Measurements from ENCODE around the gene CRB1. TPM values are rescaled to one million over a fixed set of nuclear protein-coding genes. Genes with fewer than 3 reads are reported as not detected.
A peak's percentile ranks its signal among the peaks of the same experiment; 100 is the strongest.
"Not testable (repeated sequence)": the region's sequence is repeated elsewhere in the genome, so short reads cannot be mapped to it uniquely, and the experiment has no call there.

Gene CRB1
- total RNA-seq, 1 experiment from 2014 or later: 0.16 TPM

DNA sequence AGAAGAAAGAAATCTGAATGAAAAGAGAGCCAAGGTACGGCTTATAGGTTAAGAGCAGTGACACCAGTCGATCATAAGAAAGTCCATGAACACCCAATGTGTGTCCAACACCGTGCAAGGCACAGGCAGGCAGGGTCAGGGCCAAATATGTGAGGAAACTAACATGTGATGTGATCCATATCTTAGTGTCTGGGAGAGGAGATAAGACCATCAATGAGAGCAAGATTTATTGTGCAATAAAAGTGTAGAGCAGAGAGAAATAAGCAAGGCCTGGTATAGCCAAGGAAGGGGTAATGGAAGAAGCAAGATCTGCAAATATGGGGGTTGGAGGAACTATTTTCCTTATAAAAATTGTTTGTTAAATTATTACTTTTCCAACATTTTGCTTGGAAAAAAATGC lies 198.8 kb downstream of the CRB1 start:
- DNase-seq (ENCODE audit: low read depth, low spot score): no peak
- in situ Hi-C loops (cut with HindIII; ENCODE audit: low pct_unique_long_range_greater_than_20kb, low sequenced_read_pairs): no loop called here

DNA sequence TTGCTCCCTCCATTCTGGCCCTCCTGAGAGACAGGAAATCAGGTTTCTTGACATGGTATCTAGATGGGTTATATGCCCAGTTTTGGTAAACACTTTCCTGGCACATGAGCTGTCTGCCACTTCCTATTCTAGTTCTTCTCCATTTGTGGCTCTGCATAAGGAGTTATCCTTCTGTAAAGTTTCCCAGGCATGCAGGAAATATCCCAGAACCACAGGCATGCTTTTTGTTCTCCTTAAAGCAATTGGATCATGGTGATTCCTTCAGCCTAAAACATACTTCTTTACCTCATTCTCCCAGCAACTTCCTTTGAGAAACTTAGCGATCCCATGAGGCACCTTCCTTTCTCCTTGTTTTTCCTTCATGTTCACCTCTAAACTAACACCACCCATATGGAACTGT lies 199.8 kb downstream of the CRB1 start:
- in situ Hi-C loops (cut with HindIII; ENCODE audit: low pct_unique_long_range_greater_than_20kb, low sequenced_read_pairs): no loop called here
- DNase-seq (ENCODE audit: low read depth, low spot score): no peak

DNA sequence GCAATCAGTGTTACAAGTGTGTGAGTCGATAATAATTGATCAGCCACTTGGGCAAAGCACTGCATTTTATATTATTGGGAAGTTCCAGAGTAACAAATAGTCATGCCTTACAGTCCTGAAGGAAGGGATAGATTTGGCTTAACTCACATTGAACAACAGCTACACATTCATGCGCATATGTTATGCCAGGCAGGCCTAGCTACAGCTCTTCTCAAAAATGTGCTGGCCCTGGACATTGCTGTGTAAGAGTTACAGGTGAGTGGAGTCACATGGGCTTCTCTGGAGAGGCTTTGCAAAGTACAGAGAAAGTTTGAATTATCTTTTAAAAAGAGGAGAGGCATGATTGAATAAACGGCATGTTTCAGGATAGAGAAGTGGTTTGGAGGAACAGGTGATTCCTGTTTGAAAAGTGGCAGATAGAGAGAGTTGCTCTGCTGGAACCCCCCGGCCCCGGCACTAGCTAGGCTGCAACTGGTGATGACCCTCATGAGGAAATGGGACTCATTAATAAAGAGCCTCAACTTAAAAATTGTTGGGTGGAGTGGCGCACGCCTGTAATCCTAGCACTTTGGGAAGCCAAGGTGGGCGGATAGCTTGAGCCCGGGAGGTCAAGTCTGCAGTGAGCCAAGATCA lies 200.6 kb downstream of the CRB1 start:
- in situ Hi-C loops (cut with HindIII; ENCODE audit: low pct_unique_long_range_greater_than_20kb, low sequenced_read_pairs): no loop called here
- no peak for DNase-seq (ENCODE audit: low read depth, low spot score)

DNA sequence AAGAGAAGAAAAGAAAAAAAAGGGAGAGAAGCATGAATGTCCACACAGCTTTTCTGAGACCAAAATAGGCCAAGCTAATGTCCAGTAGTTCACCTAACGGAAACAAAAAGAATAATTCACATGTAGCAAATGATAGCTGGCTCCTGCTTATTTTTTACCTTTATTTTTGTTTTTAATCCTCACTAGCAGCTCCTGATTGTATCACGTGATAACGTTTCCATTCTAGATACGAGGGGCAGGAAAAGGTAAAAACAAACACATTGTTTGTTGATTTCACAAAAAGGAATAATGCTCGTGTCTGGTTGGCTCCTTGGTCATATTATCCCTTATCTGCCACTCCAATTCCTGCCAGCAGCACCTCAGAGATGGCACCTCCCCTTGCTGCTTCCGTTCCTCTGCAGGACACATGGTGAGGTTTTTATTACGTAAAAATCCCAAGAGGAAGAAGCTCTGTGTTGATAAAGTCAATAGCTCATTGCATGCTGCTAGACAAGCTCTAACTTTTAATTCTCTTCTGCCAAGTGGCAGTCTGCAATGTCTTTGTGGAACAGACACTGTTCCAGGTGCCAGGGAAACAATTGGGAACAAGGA lies 201.7 kb downstream of the CRB1 start:
- in situ Hi-C loops (cut with HindIII; ENCODE audit: low pct_unique_long_range_greater_than_20kb, low sequenced_read_pairs): no loop called here
- no peak for DNase-seq (ENCODE audit: low read depth, low spot score)

DNA sequence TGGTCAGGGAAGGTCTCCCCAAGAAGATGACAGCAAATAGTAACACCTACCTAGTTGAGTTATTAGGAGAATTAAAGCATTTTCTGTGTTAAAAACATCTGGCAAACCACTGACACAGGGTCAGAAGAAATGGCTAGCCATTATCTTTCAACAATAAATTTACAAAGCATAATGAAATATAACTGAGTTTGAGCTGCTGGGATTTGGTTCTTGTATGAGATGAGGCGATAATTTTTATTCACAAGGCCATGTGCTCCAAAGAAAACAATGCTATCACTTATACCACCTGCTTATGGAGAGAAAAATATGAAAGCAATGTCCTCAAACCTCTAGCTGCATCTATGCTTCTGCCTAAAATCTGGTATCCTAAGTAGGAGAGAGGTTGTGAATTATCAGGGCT lies 202.3 kb downstream of the CRB1 start:
- in situ Hi-C loops (cut with HindIII; ENCODE audit: low pct_unique_long_range_greater_than_20kb, low sequenced_read_pairs): no loop called here

DNA sequence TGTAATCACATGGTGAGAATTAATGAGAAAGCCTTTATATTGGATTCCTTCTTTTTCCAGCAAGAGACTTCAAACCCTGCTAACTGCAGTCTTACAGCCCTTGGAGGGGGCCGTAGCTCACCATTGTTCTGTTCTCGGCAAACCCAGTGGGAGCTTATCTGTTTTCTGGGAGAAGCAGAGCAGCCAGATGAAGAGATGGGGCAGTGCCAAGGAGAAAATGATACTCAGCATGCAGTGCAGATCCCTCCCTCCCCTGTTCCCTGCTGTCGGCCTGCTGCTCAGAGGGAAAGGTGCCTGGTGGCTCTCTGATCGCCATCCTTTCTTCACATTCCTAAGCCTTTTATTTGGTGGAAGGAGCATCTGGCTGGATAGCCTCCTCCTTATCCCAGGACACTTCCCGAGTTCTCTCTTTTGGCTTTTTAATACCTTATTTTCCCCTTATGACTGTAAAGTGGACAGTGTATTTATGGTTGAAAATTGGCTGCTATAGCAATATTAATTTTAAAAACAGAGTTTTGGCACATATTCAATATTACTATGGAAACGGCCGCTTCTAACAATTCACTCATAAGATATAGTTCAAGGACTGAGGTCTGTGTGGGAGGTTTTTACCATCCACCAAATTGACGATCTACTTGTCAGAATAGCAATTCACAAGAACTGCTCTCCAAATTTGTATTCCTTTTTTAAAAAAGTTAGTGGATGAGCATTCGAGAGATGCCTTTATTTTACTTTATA lies 203.4 kb downstream of the CRB1 start:
- no peak for DNase-seq (ENCODE audit: low read depth, low spot score)
- in situ Hi-C loops (cut with HindIII; ENCODE audit: low pct_unique_long_range_greater_than_20kb, low sequenced_read_pairs): no loop called here

More for the DNA sequence above, 202.3 kb downstream of the CRB1 start:
- no peak for DNase-seq (ENCODE audit: low read depth, low spot score)

DNA sequence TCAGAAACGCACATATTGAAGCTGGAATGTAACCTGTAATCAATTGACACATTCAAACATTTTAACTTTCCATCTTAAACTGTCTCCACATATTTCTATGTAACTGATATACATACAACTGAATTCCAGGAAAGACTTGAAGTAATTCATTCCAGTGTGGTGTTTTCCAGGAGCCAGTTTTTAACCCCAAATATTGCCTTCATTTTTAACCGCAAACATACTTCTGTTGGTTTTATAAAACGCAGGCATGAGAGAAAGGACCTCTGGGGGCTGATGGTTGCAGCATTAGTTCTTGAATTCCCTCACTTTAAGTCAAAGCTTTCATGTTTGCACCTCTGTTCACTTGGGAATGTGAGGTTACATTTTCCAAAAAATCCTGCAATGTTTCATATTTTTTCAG lies 204.1 kb downstream of the CRB1 start:
- in situ Hi-C loops (cut with HindIII; ENCODE audit: low pct_unique_long_range_greater_than_20kb, low sequenced_read_pairs): no loop called here
- DNase-seq (ENCODE audit: low read depth, low spot score): no peak

DNA sequence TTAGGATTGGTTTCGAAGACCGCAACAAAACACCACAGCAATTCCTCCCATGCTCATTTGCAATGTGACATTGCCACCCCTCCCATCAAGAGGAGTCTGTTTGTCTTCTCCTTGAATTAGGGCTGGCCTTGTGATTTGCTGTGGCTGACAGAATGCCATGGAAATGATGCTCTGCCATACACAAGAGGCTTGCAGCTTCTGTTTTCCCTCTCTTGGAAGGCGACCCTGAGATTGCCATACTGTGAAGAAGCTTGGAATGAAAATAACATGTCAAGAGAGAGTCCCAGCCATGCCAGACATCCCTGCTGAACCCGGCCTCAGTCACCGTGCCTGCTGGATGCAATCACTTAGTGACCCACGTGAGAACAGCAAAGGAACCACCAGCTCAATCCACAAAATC lies 212.4 kb downstream of the CRB1 start:
- no peak for DNase-seq (ENCODE audit: low read depth, low spot score)
- in situ Hi-C loops (cut with HindIII; ENCODE audit: low pct_unique_long_range_greater_than_20kb, low sequenced_read_pairs): no loop called here

DNA sequence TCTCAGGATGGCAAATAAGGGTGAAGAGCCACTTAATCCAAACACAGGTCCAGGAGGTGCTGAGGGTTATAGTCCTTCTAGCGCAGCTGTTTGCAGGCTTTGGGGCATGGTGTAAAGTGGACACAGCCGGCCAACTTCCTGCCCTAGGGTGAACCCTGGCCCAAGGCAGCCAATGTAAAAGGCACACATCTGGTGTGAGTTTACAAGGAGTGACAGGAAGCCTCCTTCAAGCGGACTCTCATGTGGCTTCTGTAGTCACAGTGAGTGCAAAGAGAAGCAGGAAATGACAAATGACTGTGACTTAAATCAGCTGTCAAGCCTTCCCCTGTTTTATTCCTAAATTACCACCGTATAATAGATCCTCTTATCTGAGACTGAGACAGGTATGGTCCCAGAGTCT lies 213.0 kb downstream of the CRB1 start:
- DNase-seq (ENCODE audit: low read depth, low spot score): no peak
- in situ Hi-C loops (cut with HindIII; ENCODE audit: low pct_unique_long_range_greater_than_20kb, low sequenced_read_pairs): no loop called here

DNA sequence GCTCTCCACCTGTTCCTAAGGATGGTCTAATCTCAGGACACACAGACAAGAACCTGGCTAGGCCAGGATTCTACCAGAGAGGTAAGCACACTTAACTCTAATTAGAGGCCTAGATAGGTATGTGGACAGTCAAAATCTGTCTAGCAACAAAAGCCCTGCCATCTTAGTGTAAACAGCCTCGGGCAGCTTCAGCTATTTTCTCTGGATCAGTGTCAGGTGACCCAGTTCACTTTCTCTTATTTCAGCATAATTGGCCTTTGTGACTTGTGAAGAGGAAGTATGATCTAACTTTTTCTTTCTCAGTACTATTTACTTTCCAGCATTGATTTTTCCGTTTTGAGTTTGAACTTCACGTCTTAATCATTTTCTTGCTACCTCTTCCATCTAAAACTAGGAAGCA lies 217.7 kb downstream of the CRB1 start:
- DNase-seq (ENCODE audit: low read depth, low spot score): peak; percentile 20
- in situ Hi-C loops (cut with HindIII; ENCODE audit: low pct_unique_long_range_greater_than_20kb, low sequenced_read_pairs): no loop called here

DNA sequence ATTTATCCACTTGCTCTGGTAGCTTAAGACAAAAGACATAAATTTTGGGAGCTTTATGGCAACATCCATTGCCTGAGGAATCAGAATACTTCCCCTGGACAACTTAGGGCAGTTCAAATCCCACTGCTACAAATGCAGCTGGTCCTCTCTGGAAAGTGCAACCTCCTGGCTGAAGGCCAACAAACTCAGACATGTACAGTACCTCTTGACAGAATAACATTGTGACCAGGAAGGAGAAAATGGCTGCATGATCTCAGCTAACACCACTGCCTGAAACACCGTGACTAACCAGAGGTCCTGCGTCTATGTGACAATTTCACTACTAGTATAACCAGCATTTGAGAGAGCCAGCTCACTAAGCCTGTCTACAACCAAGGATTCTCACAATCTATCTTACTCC lies 218.9 kb downstream of the CRB1 start:
- no peak for DNase-seq (ENCODE audit: low read depth, low spot score)
- in situ Hi-C loops (cut with HindIII; ENCODE audit: low pct_unique_long_range_greater_than_20kb, low sequenced_read_pairs): no loop called here

DNA sequence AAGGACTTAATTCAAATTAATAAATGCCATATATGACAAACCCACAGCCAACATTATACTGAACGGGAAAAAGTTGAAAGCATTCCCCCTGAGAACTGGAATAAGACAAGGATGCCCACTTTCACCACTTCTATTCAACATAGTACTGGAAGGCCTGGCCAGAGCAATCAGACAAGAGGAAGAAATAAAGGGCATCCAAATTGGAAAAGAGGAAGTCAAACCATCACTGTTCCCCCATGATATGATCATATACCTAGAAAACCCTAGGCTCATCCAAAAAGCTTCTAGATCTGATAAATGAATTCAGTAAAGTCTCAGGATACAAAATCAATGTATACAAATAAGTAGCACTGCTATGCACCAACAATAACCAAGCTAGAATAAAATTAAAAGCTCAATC lies 223.5 kb downstream of the CRB1 start:
- DNase-seq (ENCODE audit: low read depth, low spot score); in situ Hi-C loops (cut with HindIII; ENCODE audit: low pct_unique_long_range_greater_than_20kb, low sequenced_read_pairs): not testable (repeated sequence)

DNA sequence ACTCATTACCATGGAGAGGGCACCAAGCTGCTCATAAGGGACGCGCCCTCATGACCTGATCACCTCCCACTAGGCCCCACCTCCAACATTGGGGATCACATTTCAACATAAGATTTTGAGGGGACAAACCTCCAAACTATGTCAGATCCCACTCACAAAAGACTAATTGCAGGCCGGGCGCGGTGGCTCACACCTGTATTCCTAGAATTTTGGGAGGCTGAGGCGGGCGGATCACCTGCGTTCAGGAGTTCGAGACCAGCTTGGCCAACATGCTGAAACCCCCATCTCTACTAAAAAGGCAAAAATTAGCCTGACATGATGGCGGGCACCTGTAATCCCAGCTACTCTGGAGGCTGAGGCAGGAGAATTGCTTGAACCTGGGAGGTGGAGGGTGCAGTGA lies 228.7 kb downstream of the CRB1 start:
- in situ Hi-C loops (cut with HindIII; ENCODE audit: low pct_unique_long_range_greater_than_20kb, low sequenced_read_pairs): no loop called here
- DNase-seq (ENCODE audit: low read depth, low spot score): no peak

DNA sequence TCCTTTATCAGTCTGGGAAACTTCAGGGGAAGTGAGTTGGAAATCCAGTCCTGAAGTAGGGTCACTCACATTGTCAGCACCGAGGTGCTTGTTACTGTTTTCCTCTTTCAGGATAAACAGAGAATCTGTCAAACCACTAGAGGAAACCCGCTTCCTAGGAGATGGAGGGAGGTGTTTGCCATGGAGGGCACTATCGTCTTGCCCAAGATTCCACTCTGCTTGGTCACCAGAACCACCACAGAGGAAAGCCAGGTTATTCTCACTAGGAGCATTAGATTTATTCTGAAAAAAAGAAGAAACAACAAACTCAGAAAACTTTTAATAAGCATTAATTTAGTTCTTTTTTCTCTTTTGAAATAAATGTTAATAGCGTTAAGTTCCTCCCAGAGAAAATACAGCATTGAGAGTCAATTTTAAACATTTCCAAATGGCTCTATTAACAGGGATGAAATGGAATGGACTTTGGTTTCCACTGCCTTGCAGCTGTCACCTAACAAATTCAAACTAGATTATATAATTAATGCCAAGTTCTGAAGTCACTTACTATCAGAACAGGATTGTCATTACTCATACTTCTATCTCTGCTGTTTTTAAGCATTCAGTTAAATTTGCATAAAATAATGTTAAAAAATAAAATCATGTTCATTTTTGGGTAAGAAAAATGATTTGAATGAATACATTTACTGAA lies 242.8 kb downstream of the CRB1 start:
- in situ Hi-C loops (cut with HindIII; ENCODE audit: low pct_unique_long_range_greater_than_20kb, low sequenced_read_pairs): no loop called here
- DNase-seq (ENCODE audit: low read depth, low spot score): no peak

DNA sequence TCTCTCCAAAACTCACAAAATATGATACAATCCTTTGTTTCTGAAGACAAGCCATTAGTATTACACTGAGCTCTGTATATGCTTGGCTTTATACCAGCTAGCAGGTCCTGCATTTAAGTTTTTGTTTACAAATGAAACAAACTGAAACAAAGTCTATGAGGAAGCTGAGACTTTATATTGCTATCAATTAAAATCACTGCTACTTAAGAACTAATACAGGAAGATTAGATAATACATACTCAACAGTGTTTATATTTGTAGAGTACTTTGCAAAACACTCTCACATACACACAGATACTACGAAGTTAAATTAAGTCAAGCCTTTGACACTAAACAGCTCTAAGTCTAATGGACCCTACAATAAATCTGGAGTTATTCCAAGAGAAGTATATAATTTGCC lies 247.4 kb downstream of the CRB1 start:
- in situ Hi-C loops (cut with HindIII; ENCODE audit: low pct_unique_long_range_greater_than_20kb, low sequenced_read_pairs): no loop called here
- DNase-seq (ENCODE audit: low read depth, low spot score): no peak

DNA sequence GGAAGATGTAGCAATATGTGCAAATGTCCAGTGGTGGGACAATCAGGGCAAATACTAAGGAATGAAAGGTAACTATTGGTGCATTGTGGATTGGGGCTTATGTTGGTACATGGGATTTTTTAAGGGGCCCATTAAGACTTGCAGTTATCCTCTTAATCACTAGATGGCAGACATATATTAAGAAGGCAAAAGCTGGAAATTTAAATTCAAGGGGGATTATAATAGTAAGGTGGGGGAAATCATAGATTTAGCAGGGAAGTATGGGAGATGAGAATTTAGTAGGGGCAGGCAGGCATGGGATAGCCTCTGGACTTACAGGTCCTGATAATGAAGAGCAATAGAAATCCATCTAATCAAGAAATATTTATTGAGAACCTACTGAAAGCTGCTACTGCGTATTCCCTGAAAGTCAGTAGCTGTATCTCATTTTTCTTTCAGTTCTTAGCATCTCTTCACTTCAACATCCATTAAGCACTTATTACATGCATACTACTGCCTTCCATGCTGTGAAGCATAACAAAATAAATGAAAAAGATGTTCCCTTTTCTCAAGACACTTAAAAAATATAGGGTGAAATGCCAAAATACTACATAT lies 251.8 kb downstream of the CRB1 start:
- in situ Hi-C loops (cut with HindIII; ENCODE audit: low pct_unique_long_range_greater_than_20kb, low sequenced_read_pairs): no loop called here
- DNase-seq (ENCODE audit: low read depth, low spot score): peak; percentile 42

DNA sequence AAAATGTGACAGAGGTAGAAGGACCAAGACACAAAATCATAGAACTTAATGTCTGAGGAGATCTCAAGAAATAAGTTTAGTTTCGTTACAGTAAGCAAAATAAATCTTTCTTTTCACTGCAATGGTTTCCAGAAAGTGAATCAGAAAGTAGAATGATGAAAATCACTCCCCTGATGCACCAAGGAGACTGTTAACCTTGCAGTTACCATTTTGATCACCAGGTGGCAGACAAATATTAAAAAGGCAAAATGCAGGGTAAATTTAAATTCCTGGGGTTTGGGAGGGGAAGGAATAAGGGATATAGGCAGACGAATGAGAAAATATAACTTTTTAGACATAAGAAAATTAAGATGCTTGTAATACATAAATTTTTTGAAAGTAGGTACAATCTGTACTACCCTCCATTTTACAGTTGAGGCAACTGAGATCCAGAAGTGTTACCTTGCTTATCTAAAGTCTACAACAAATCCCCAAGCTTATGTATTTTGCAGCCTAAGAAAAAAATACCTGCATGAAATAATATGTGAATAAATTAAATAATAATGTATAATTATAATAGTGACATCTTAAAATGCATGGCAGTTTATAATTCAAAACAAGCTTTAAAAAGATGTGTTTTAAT lies 253.2 kb downstream of the CRB1 start:
- DNase-seq (ENCODE audit: low read depth, low spot score): peak; percentile 62
- in situ Hi-C loops (cut with HindIII; ENCODE audit: low pct_unique_long_range_greater_than_20kb, low sequenced_read_pairs): no loop called here

All from SK-MEL-5 (cell line).